Measurements from ENCODE around the gene KLK5.

Gene KLK5

DNA sequence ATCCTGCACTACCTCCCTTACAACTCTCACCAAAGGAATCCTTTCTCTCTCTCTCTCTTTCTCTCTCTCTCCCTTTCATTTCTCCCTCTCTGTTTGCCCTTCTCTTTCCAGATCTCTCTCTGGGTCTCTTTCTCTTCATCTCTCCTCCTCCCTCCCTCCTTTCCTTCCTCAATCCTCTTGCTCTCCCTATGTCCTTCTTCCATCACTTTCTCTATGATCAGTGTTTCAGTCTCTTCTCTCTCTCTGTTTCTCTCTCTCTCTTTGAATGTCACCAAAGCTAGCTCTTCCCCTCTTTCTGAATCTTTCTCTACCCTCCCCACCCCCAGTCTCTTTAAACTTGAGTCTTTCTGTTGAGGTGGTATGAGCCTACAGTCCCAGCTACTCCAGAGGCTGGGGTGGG is 21.8 kb downstream of the KLK5 start:
- TF ChIP-seq CTCF (IDR thresholded peaks at IDR 0.05) = no peak

DNA sequence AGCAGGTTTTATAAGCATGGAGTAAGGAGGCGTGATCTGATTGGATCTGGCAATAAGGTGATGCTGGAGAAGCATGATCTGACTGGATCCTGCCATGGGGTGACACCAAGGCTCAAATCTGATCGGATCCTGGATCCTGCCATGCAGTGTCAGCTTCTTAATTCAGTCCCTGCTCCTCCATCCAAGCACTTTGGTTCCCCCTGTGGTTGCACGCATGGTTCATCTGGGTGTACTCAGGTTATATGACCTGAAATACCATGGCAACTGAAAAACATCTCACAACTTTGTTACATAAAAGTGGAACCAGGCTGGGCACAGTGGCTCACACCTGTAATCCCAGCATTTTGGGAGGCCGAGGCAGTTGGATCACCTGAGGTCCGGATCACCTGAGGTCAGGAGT is 24.0 kb downstream of the KLK5 start:
- no peak for TF ChIP-seq CTCF (IDR thresholded peaks at IDR 0.05)

DNA sequence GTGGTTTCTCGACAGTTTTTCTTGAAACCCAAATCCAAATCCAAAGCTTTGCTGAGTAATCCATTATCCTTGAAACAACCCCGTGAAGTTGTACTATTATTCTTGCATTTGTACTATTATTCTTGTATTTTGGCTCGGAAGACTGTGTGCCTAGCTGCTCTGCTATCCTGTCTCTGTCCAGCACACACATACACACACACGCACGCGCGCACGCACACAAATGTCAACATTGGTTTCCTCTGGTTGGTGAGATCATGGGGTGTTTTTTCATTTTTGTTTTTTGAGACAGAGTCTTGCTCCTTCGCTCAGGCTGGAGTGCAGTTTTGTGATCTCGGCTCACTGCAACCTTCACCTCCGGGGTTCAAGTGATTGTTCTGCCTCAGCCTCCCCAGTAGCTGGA is 26.7 kb downstream of the KLK5 start:
- no peak for TF ChIP-seq CTCF (IDR thresholded peaks at IDR 0.05)

DNA sequence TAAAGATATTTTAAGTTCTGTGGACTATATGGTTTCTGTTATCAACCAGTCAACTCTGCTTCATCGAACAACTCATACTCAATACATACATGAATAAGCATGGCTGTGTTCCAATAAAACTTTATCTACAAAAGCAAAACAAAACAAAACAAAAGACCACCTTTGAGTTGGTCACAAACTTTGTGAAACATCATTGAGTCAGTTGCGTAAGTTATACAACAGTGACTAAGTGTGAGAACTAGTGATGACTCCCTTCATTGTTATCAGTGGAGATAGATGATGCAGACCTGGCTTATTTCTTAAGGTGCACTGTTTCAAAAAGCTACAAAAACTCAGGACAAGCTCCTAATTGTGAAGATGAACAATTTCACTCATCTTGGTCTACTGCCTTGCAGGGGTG is 27.1 kb downstream of the KLK5 start:
- no peak for TF ChIP-seq CTCF (IDR thresholded peaks at IDR 0.05)

DNA sequence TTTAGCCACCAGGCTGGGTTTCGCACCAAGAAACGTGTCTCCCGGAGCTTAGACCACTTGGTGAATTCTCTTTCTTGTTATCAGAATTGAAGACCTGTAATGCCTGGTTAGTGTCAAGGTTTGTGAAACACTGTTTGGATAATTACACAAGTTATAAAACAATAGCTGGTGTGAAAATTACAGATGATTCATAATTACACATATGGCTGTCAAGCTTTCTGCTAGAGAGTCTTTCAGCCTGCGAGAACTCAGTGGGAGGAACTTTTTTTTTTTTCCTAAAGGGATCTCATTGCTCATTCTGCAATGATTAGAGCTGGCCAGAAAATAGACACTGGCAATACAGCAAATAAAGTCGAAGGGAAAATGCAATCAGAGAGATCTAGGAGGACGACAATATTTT is 28.3 kb downstream of the KLK5 start:
- no peak for TF ChIP-seq CTCF (IDR thresholded peaks at IDR 0.05)

DNA sequence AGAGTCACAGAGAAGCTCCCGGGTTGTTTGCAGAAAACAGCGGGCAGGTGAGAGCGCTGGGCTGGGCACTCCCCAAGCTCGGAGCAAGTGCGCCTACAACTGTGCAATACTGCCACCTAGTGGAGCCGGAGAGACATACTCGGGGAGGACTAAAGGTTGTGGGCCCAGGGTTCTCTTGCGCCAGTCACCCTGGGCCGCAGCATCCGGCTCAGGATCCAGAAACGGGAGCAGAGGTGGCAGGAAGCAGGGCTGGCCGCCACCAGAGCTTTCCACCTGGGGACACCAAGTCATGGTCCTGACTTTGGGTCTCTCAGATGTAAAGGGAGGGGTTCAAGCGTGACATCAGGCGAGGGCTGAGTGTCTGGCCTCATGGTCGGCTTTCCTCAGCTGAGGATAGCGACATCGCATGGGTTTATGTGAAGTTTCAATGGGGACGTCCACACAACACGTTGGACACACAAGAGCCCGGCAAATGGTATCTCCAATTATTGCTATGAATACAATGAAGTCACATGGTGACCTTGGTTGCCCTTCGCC is 30.5 kb downstream of the KLK5 start:
- peak; percentile 78 for TF ChIP-seq CTCF (IDR thresholded peaks at IDR 0.05)

- no peak for TF ChIP-seq CTCF (IDR thresholded peaks at IDR 0.05)
Measured at GRCh38 chr19:50921426-50922316, 31.2 kb downstream of the KLK5 start.
